ENCODE measurements around the gene ALKBH3.

ALKBH3 gene

DNA sequence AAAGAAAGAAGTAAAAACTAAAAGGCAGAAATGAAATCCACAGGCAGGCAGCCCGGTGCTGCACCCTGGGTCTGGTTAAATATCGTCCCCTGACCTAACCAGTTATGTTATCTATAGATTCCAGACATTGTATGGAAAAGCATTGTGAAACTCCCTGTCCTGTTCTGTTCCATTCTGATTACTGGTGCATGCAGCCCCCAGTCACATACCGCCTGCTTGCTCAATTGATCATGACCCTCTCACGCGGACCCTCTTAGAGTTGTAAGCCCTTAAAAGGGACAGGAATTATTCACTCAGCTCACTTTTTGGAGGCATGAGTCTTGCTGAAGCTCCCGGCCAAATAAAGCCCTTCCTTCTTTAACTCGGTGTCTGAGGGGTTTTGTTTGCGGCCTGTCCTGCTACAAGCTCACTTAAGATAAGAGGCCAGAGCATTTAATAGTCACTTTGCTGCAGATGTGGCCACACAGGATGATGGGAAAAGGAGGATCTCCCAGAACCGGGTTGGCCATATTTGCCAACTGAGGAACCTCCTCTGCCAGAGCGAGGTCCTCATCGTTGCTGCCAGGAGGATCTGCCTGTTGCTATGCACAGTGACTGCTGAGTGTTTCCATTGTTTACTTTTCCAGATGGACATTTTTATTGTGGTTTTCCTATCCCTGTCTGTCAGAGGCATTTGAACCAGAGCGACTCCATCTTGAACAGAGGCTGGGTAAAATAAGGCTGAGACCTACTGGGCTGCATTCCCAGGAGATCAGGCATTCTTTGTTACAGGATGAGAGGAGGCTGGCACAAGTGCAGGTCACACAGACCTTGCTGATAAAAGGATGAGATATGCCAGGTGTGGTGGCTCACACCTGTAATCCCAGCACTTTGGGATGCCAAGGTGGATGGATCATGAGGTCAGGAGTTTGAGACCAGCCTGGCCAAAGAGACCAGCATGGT is 72.0 kb downstream of the ALKBH3 start:
- no peak for DNase-seq (ENCODE audit: insufficient read length, low spot score)
- TF ChIP-seq, protein P1, sequence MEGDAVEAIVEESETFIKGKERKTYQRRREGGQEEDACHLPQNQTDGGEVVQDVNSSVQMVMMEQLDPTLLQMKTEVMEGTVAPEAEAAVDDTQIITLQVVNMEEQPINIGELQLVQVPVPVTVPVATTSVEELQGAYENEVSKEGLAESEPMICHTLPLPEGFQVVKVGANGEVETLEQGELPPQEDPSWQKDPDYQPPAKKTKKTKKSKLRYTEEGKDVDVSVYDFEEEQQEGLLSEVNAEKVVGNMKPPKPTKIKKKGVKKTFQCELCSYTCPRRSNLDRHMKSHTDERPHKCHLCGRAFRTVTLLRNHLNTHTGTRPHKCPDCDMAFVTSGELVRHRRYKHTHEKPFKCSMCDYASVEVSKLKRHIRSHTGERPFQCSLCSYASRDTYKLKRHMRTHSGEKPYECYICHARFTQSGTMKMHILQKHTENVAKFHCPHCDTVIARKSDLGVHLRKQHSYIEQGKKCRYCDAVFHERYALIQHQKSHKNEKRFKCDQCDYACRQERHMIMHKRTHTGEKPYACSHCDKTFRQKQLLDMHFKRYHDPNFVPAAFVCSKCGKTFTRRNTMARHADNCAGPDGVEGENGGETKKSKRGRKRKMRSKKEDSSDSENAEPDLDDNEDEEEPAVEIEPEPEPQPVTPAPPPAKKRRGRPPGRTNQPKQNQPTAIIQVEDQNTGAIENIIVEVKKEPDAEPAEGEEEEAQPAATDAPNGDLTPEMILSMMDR (IDR thresholded peaks at IDR 0.05; ENCODE audit: insufficient read depth, missing control alignments) = no peak
- FAIRE-seq = no peak

DNA sequence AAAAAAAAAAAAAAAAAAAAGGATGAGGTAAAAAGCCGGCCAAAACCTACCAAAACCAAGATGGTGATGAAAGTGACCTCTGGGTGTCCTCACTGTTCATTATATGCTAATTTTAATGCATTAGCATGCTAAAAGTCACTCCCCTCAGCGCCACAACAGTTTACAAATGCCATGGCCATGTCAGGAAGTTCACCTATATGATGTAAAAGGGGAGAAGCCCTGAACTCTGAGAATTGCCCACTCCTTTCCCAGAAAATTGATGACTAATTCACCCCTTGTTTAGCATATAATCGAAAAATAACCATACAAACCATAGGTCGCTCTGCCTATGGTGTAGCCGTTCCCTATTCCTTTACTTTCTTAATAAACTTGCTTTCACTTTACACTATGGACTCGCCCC is 72.9 kb downstream of the ALKBH3 start:
- DNase-seq (ENCODE audit: insufficient read length, low spot score) (no peak), FAIRE-seq (no peak)
- TF ChIP-seq, protein P1 (IDR thresholded peaks at IDR 0.05; ENCODE audit: insufficient read depth, missing control alignments) = no peak

DNA sequence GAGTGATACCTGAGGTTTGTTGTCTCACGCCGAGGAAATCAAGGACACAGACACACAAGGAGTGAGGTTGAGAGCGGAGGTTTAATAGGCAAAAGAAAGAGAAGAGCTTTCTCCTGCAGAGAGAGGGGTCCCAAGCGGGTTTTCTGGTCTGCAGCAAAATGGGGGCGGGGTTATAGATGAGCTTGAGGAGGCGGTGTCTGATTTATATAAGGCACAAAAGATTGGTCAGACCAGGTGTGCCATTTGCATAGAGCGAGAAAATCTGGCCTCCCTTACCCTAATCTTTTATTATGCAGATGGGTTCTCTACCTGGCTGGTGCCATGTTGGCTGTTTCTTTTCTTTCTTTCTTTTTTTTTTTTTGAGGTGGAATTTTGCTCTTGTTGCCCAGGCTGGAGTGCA is 73.6 kb downstream of the ALKBH3 start:
- FAIRE-seq (no peak), DNase-seq (ENCODE audit: insufficient read length, low spot score) (no peak)
- TF ChIP-seq, protein P1 (IDR thresholded peaks at IDR 0.05; ENCODE audit: insufficient read depth, missing control alignments) = no peak

DNA sequence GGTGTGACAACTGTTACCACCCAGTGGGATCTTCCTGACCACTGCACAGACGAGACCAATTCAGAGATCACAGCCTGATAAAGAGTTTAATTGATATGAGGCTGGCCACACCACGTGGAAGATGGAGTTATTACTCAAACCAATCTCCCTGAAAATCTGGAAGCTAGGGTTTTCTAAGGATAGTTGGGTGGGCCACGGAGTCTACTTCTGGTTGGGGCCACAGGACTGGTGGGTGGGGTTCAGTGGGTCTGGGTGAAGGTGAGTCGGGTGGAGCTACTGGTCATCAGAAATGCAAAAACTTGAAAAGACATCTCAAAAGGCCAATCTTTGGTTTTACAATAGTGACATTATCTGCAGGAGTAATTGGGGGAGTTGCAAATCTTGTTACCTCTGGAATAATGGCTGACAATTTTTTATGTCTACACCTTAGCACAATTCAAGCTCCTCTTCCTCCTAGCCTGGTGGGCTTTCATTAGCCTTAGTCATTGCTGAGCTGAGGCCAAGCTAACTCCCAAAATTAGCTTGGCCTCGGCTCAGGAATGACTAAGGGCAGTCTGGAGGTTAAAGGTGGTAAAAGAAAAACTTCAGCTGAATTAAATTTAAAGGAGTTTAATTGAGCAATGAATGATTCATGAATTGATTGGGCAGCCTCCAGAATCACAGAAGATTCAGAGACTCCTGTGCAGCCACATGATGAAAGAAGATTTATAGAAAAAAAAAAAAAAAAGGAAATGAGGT is 74.9 kb downstream of the ALKBH3 start:
- TF ChIP-seq, protein P1 (IDR thresholded peaks at IDR 0.05; ENCODE audit: insufficient read depth, missing control alignments) = no peak
- DNase-seq (ENCODE audit: insufficient read length, low spot score) (no peak), FAIRE-seq (no peak)

DNA sequence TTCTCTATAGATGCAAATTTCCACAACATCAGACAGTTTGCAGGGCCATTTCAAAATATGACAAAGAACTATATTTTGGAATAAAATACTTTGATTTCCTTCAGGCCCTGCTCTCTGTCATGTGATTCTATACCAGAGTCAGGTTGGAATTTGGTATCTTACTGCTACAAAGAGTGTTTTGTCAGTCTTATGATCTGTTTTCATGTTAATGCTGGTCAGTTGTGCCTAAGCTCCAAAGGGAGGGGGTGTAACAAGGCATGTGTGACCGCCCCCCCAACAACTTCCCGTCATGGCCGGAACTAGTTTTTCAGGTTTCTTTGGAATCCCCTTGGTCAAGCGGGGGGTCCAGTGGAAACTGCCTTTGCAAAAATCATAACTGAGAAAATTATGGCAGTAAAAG is 76.9 kb downstream of the ALKBH3 start:
- FAIRE-seq (no peak), DNase-seq (ENCODE audit: insufficient read length, low spot score) (no peak)
- TF ChIP-seq, protein P1 (IDR thresholded peaks at IDR 0.05; ENCODE audit: insufficient read depth, missing control alignments) = no peak

DNA sequence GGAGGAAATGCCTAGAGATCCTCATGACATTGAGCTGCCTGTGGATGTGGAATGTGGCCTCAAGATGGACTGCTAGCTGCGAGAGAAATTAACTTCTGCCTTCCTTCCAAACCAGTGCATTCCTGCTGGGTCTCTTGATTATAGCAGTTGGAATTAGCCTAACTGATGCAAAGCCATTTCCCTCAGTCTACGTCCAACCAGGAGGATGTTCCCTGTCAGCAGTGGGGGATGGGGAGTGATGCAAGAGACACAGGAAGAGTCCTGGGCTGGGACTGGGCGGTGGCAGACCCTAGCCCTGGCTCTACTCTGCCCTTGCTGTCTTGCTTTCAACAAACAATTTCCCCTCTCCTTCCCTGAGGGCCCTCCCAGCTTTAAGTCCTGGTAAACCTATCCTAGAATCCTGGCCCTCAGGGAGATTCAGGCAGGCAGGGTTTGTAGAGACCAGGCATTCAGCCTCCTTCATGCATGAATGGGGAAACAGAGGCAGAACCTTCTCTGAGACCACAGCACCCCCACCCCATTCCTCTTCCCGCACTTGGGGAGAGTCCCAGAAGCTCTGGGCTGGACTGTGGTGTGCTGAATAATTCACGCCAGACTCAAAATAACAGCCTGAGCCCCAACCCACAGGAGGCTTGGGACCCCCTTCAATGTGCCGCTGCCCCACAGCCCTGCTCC is 78.8 kb downstream of the ALKBH3 start:
- no peak for FAIRE-seq
- TF ChIP-seq, protein P1 (IDR thresholded peaks at IDR 0.05; ENCODE audit: insufficient read depth, missing control alignments) = no peak

More for the DNA sequence above, 78.8 kb downstream of the ALKBH3 start:
- DNase-seq (ENCODE audit: insufficient read length, low spot score) = no peak
